Endothelial cell of umbilical vein (primary cell): Measurements from ENCODE around the gene MLEC. TPM values are rescaled to one million over a fixed set of nuclear protein-coding genes. Genes with fewer than 3 reads are reported as not detected.

Source experiments
- BruUV-seq: library from RNA; stranded (reverse); fragments of 400-500 nt; replicated peaks from 2 replicates; lab custom pipeline; 2021; lab: Mats Ljungman, UMichigan
- CTCF ChIA-PET: fragments of 300-600, 350-600 bp; sonication (Branson Sonifier 250); formaldehyde crosslinking; loops from one replicate; lab custom pipeline; 2021; ENCODE audit warnings: antibody characterized with exemption, inconsistent platforms; lab: Charles Lee
- POLR2A ChIA-PET: fragments of 300-600, 350-600 bp; sonication (Branson Sonifier 250); formaldehyde crosslinking; loops from one replicate; lab custom pipeline; 2021; ENCODE audit warnings: antibody characterized with exemption, inconsistent platforms; lab: Charles Lee
- DNase-seq: peaks from one replicate; pipeline ENCODE4 v3.0.0-alpha.2; 2011; ENCODE audit warnings: low read depth, low spot score
- FAIRE-seq: peaks from 2 replicates; lab custom pipeline; 2011; peaks lifted over from hg19 to GRCh38; lab: Jason Lieb, UNC
- H2AFZ ChIP-seq: 2 replicates; pipeline ENCODE4 v1.6.0; 2012; ENCODE audit warnings: low read depth, low read length, control low read depth, inconsistent platforms
- H3K27ac ChIP-seq: 2 replicates; pipeline ENCODE4 v1.5.1; 2011; ENCODE audit warnings: low read depth, mild to moderate bottlenecking, control low read depth, low read length, moderate library complexity; ENCODE audit not compliant: insufficient read depth
- H3K27me3 ChIP-seq, 2 experiments: 2 replicates each; pipeline versions ENCODE4 v1.6.0 to v1.6.1; 2011; ENCODE audit warnings: low read length in 2 of 2, mixed read lengths in 1 of 2; ENCODE audit not compliant: control insufficient read depth in 2 of 2, insufficient read depth in 2 of 2
- H3K36me3 ChIP-seq, 2 experiments: 2 replicates in 1 of 2; 3 replicates in 1 of 2; pipeline ENCODE4 v1.5.1; 2011; ENCODE audit warnings: low read length in 2 of 2, mild to moderate bottlenecking in 1 of 2, moderate library complexity in 1 of 2; ENCODE audit not compliant: control insufficient read depth in 2 of 2, insufficient read depth in 2 of 2; ENCODE audit errors: extremely low read depth in 1 of 2
- H3K4me1 ChIP-seq: 3 replicates; pipeline ENCODE4 v1.5.1; 2011; ENCODE audit warnings: mild to moderate bottlenecking, low read length; ENCODE audit not compliant: control insufficient read depth, insufficient read depth; ENCODE audit errors: extremely low read depth
- H3K4me2 ChIP-seq: 2 replicates; pipeline ENCODE4 v1.6.1; 2011; ENCODE audit warnings: low read length, control low read depth, mixed read lengths; ENCODE audit not compliant: insufficient read depth
- H3K4me3 ChIP-seq, 3 experiments: fragments of 200-600 bp in 1 of 3; sonication (generic), shearing (Covaris generic) in 1 of 3; replicated peaks in 1 of 3; 2 replicates each; pipeline ENCODE4 v1.5.1; 2011 to 2016; ENCODE audit warnings: control low read depth in 3 of 3, low read length in 3 of 3, mild to moderate bottlenecking in 2 of 3, inconsistent platforms in 1 of 3, low read depth in 1 of 3, moderate library complexity in 1 of 3; ENCODE audit not compliant: insufficient read depth in 1 of 3
- H3K79me2 ChIP-seq: 2 replicates; pipeline ENCODE4 v1.6.0; 2012; ENCODE audit warnings: low read length, inconsistent platforms; ENCODE audit not compliant: control insufficient read depth, insufficient read depth
- H3K9ac ChIP-seq: replicated peaks from 2 replicates; pipeline ENCODE3; 2011; ENCODE audit warnings: low read length, control low read depth; ENCODE audit not compliant: insufficient read depth; ENCODE audit errors: extremely low read depth
- H3K9me1 ChIP-seq: replicated peaks from 3 replicates; pipeline ENCODE4 v1.6.0; 2011; ENCODE audit warnings: mild to moderate bottlenecking, low read length; ENCODE audit not compliant: control insufficient read depth, insufficient read depth; ENCODE audit errors: extremely low read depth
- H3K9me3 ChIP-seq: replicated peaks from 2 replicates; pipeline ENCODE4 v1.5.1; 2012; ENCODE audit warnings: low read length, inconsistent platforms; ENCODE audit not compliant: control insufficient read depth, insufficient read depth
- H4K20me1 ChIP-seq: replicated peaks from 2 replicates; pipeline ENCODE3; 2011; ENCODE audit warnings: mild to moderate bottlenecking, low read length; ENCODE audit not compliant: control insufficient read depth, insufficient read depth; ENCODE audit errors: extremely low read depth
- EZH2 ChIP-seq: IDR thresholded peaks from 2 replicates; pipeline ENCODE4 v1.6.1; 2012; ENCODE audit warnings: borderline replicate concordance, low read depth, mild to moderate bottlenecking, moderate library complexity, low read length, inconsistent platforms; ENCODE audit not compliant: severe bottlenecking
- FOS ChIP-seq: IDR thresholded peaks from 2 replicates; pipeline ENCODE4 v1.6.1; 2011; ENCODE audit warnings: mild to moderate bottlenecking, low read length, moderate library complexity, borderline replicate concordance; ENCODE audit not compliant: insufficient read depth
- GATA2 ChIP-seq: IDR thresholded peaks from 2 replicates; pipeline ENCODE4 v1.7.0; 2011; ENCODE audit warnings: low read depth, mild to moderate bottlenecking, moderate library complexity, mixed read lengths, low read length; ENCODE audit not compliant: insufficient read length, insufficient read depth
- JUN ChIP-seq: IDR thresholded peaks from 2 replicates; pipeline ENCODE4 v1.6.1; 2011; ENCODE audit warnings: borderline replicate concordance, low read depth; ENCODE audit not compliant: insufficient read length, insufficient read depth
- MYC ChIP-seq: IDR thresholded peaks from one replicate; pipeline ENCODE4 v1.6.1; 2011; ENCODE audit warnings: mild to moderate bottlenecking, low read depth, low read length
- POLR2A ChIP-seq: IDR thresholded peaks from 2 replicates; pipeline ENCODE4 v1.6.1; 2012; ENCODE audit warnings: low read depth, mild to moderate bottlenecking, control low read depth, low read length
- POLR2AphosphoS5 ChIP-seq: IDR thresholded peaks from 2 replicates; pipeline ENCODE4 v1.6.1; 2012; ENCODE audit warnings: low read depth, mild to moderate bottlenecking, control low read depth, low read length, moderate library complexity; ENCODE audit not compliant: insufficient read depth
- dilution Hi-C: fragments of 300-500 bp; cut with MboI; formaldehyde crosslinking; loops from one replicate; pipeline ENCODE4 v1.15.0; 2019; ENCODE audit warnings: low sequenced_read_pairs; ENCODE audit not compliant: extremely low pct_ligation_motif_present
- intact Hi-C: fragments of 100-400 bp; cut with micrococcal nuclease; formaldehyde crosslinking; loops from one replicate; pipeline ENCODE4 v1.10.0; 2022
- polyA plus RNA-seq, 4 experiments: library from polyadenylated mRNA; depleted of rRNA in 3 of 4; stranded (reverse) in 3 of 4; unstranded in 1 of 4; fragments of >200 nt; gene quantifications; 2 replicates each; pipeline versions ENCODE4 v1.2.1 to v1.2.3, GENCODE V29; 2011 to 2012; ENCODE audit warnings: missing spikeins in 1 of 4
- total RNA-seq: library from RNA; stranded (reverse); gene quantifications from 2 replicates; pipeline ENCODE4 v1.2.3, GENCODE V29; 2021
- TF ChIP-seq, protein P1 (sequence below), 2 donors: IDR thresholded peaks; 1 replicate in 1 of 2; 2 replicates in 1 of 2; pipeline ENCODE4 v1.5.1; 2011; ENCODE audit warnings: low read length in 2 of 2, mild to moderate bottlenecking in 2 of 2, moderate library complexity in 2 of 2, control low read depth in 1 of 2, inconsistent platforms in 1 of 2, low read depth in 1 of 2; ENCODE audit not compliant: insufficient read depth in 1 of 2; ENCODE audit errors: extremely low read depth in 1 of 2
- TF ChIP-seq, protein P2 (sequence below): IDR thresholded peaks from 2 replicates; pipeline ENCODE4 v1.6.1; 2011; ENCODE audit not compliant: insufficient read depth, insufficient read length

The MLEC gene
- total and polyA plus RNA-seq, 2 donors (not counting 3 experiments of a cell fraction or from before 2014, with no cell fraction given), result 28.4 to 144 TPM

DNA sequence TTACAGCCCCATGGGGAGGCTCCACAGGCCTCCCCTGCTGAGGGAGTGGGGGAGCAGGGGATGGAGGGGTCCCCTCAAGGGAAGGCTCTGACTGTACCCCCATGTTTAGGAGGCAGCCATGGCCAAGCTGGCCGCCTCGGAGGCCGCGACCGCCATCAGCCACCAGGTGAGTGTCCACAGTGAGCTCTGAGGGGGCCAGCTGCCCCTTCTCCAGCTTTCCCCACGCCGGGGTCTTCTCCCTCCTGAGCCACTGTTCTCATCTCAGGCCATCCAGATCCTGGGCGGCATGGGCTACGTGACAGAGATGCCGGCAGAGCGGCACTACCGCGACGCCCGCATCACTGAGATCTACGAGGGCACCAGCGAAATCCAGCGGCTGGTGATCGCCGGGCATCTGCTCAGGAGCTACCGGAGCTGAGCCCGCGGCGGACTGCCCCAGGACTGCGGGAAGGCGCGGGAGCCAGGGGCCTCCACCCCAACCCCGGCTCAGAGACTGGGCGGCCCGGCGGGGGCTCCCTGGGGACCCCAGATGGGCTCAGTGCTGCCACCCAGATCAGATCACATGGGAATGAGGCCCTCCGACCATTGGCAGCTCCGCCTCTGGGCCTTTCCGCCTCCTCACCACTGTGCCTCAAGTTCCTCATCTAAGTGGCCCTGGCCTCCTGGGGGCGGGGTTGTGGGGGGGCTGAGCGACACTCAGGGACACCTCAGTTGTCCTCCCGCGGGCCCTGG lies 52.2 kb downstream of the MLEC start:
- intact Hi-C loops, result no loop called here
- no TSS peak for BruUV-seq
- CTCF ChIA-PET, result interaction anchor here (1.4 to 2.3 kb wide), 4 partner anchors 8 to 171 kb away, joined by 3 to 6 read pairs (median 3); no protein-coding TSS in a partner anchor

More for the DNA sequence above, 52.2 kb downstream of the MLEC start:
- Histone ChIP-seq H3K4me3 (no peak overlapping the region), H3K9me1 (no peaks in the 10 kb centered on the region), H2AFZ (no peak overlapping the region), H3K9ac (no peak overlapping the region), H3K4me1 (no peaks in the 10 kb centered on the region), H3K36me3 (no peaks in the 10 kb centered on the region), H3K27me3 (no peaks in the 10 kb centered on the region), H3K79me2 (no peaks in the 10 kb centered on the region), H3K4me2 (no peak overlapping the region), H3K27ac (no peak overlapping the region), H4K20me1 (no peaks in the 10 kb centered on the region), H3K9me3 (no peaks in the 10 kb centered on the region)
- no peak for FAIRE-seq
- no peak for DNase-seq
- POLR2A ChIA-PET, result no interaction called here
- TF ChIP-seq MYC, result no peak
- no peak for TF ChIP-seq JUN
- TF ChIP-seq, protein P1, sequence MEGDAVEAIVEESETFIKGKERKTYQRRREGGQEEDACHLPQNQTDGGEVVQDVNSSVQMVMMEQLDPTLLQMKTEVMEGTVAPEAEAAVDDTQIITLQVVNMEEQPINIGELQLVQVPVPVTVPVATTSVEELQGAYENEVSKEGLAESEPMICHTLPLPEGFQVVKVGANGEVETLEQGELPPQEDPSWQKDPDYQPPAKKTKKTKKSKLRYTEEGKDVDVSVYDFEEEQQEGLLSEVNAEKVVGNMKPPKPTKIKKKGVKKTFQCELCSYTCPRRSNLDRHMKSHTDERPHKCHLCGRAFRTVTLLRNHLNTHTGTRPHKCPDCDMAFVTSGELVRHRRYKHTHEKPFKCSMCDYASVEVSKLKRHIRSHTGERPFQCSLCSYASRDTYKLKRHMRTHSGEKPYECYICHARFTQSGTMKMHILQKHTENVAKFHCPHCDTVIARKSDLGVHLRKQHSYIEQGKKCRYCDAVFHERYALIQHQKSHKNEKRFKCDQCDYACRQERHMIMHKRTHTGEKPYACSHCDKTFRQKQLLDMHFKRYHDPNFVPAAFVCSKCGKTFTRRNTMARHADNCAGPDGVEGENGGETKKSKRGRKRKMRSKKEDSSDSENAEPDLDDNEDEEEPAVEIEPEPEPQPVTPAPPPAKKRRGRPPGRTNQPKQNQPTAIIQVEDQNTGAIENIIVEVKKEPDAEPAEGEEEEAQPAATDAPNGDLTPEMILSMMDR (IDR thresholded peaks at IDR 0.05; ENCODE audit: extremely low read depth in 1 of 2, insufficient read depth in 1 of 2, low read depth in 1 of 2, low read length in 2 of 2), result no peak
- no peak for TF ChIP-seq POLR2A
- TF ChIP-seq, protein P2, sequence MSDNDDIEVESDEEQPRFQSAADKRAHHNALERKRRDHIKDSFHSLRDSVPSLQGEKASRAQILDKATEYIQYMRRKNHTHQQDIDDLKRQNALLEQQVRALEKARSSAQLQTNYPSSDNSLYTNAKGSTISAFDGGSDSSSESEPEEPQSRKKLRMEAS, result no peak
- no peak for TF ChIP-seq FOS
- no peak for TF ChIP-seq EZH2
- no peak for TF ChIP-seq POLR2AphosphoS5
- TF ChIP-seq GATA2, result no peak
- dilution Hi-C loops, result no loop called here
